Activated naive CD8-positive, alpha-beta T cell treated with anti-CD3 and anti-CD28 coated beads for 36 hours (primary cell): ENCODE measurements around the gene GLP1R. TPM values are rescaled to one million over a fixed set of nuclear protein-coding genes. Genes with fewer than 3 reads are reported as not detected.

Source experiments
- DNase-seq: peaks from one replicate; pipeline ENCODE4 v3.0.0; 2021
- H3K27ac Mint-ChIP-seq: one replicate; pipeline ENCODE4 v1.8.0; 2022; ENCODE audit warnings: mild to moderate bottlenecking, moderate library complexity, mixed read lengths
- H3K27me3 Mint-ChIP-seq: one replicate; pipeline ENCODE4 v1.8.0; 2022; ENCODE audit warnings: mild to moderate bottlenecking, mixed read lengths
- H3K36me3 Mint-ChIP-seq: one replicate; pipeline ENCODE4 v1.8.0; 2021; ENCODE audit warnings: mild to moderate bottlenecking, mixed read lengths
- H3K4me1 Mint-ChIP-seq: one replicate; pipeline ENCODE4 v1.8.0; 2021; ENCODE audit warnings: mixed read lengths
- H3K4me3 Mint-ChIP-seq: one replicate; pipeline ENCODE4 v1.8.0; 2022; ENCODE audit warnings: mild to moderate bottlenecking, moderate library complexity, mixed read lengths
- H3K9me3 Mint-ChIP-seq: one replicate; pipeline ENCODE4 v1.8.0; 2022; ENCODE audit warnings: mixed read lengths
- total RNA-seq, 2 experiments: library from RNA; stranded (reverse); gene quantifications; one replicate each; pipeline ENCODE4 v1.2.3, GENCODE V29; 2021

Gene GLP1R
- total RNA-seq, 2 experiments from 2014 or later, result 0.43 to 0.56 TPM

DNA sequence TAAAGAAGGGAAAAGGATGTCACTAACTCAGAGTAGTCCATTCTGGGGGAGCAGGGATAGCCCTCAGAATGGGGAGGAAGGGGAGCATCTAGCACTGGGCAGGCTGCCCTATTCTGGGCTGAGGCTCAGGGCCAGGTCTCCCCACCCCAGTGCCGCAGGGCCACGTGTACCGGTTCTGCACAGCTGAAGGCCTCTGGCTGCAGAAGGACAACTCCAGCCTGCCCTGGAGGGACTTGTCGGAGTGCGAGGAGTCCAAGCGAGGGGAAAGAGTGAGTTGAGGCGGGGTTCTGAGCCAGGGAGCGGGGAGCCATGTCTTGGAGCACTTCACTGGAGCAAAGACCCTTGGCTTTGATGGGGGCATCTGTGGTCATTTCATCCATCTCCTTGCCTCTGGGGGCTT is 17.0 kb downstream of the GLP1R start:
- H3K4me1 Mint-ChIP-seq, result no peaks in the 10 kb centered on the region
- no peak overlapping the region for H3K27ac Mint-ChIP-seq
- H3K36me3 Mint-ChIP-seq, result no peaks in the 10 kb centered on the region
- H3K4me3 Mint-ChIP-seq, result no peak overlapping the region
- H3K9me3 Mint-ChIP-seq, result peaks cover 1% of the 10 kb centered on the region
- peaks cover 4% of the 10 kb centered on the region for H3K27me3 Mint-ChIP-seq
- DNase-seq, result no peak

DNA sequence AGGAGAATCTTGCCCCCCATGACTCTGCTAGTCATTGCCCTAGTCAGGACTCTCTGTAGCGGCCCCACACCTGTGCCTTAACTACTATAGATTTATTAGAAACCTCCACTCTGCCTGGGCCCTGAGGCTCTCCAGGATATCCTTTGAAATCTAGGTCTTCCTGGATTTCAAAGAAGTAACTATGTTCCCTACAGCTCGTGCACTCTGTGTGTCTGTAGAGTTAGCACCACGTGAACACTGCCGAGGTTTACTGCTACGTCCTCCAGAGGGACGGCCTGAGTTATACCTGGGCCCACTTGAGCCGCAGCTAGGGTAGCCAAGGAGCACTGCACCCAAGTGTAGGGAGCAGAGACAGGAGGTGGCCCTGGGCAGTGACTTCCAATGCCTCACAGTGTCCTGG is 19.8 kb downstream of the GLP1R start:
- no peak overlapping the region for H3K4me3 Mint-ChIP-seq
- H3K4me1 Mint-ChIP-seq, result no peaks in the 10 kb centered on the region
- peaks cover 4% of the 10 kb centered on the region for H3K27me3 Mint-ChIP-seq
- H3K27ac Mint-ChIP-seq, result no peak overlapping the region
- peaks cover 1% of the 10 kb centered on the region for H3K9me3 Mint-ChIP-seq
- no peaks in the 10 kb centered on the region for H3K36me3 Mint-ChIP-seq
- DNase-seq, result no peak

DNA sequence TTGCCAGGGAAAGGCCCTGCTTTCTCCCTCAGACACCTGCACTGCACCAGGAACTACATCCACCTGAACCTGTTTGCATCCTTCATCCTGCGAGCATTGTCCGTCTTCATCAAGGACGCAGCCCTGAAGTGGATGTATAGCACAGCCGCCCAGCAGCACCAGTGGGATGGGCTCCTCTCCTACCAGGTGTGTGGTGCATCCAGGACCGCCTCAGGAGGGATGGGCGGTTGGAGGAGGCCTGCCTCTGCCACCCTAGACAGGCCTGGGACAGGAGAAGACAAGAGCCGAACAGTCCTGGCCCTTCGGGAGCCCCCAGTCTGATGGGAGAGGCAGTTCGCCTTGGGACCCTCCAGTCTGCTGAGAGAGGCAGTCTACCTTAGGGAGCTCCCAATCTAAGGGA is 24.2 kb downstream of the GLP1R start:
- Mint-ChIP-seq H3K27me3 (no peaks in the 10 kb centered on the region), H3K36me3 (no peaks in the 10 kb centered on the region), H3K4me3 (no peak overlapping the region), H3K4me1 (peaks cover 6% of the 10 kb centered on the region), H3K27ac (no peak overlapping the region), H3K9me3 (peaks cover 1% of the 10 kb centered on the region)
- no peak for DNase-seq

GRCh38 chr6:39073471-39074355 is 25.1 kb downstream of the GLP1R start:
- no peak overlapping the region for H3K4me3 Mint-ChIP-seq
- H3K4me1 Mint-ChIP-seq, result peaks cover 6% of the 10 kb centered on the region
- H3K9me3 Mint-ChIP-seq, result peaks cover 1% of the 10 kb centered on the region
- no peaks in the 10 kb centered on the region for H3K27me3 Mint-ChIP-seq
- H3K27ac Mint-ChIP-seq, result no peak overlapping the region
- DNase-seq, result no peak
- no peaks in the 10 kb centered on the region for H3K36me3 Mint-ChIP-seq

DNA sequence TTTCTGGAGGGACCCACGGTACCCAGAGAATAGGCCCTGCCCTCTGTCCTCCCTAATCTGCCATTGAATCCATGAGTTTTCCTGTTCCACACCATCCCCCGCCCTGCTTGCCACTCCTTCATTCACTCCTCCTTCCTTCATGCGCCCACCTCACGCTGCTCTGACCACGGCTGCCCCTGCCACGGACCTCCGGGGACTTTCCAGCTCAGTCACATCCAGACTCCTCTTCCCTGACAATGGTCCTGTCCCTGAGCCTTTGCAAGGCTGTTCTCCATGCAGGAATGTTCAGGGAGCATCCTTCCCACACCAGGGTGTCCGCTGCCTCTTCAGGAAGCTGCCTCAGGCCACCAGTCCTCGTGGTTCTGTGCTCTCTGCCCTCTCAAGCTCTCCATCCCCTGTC is 25.9 kb downstream of the GLP1R start:
- Mint-ChIP-seq H3K9me3 (peaks cover 1% of the 10 kb centered on the region), H3K4me1 (peaks cover 6% of the 10 kb centered on the region), H3K27ac (no peak overlapping the region), H3K4me3 (no peak overlapping the region), H3K36me3 (no peaks in the 10 kb centered on the region), H3K27me3 (no peaks in the 10 kb centered on the region)
- DNase-seq, result no peak

GRCh38 chr6:39075010-39075686 is 26.6 kb downstream of the GLP1R start:
- Mint-ChIP-seq H3K4me3 (no peak overlapping the region), H3K9me3 (no peaks in the 10 kb centered on the region), H3K4me1 (peaks cover 6% of the 10 kb centered on the region), H3K36me3 (no peaks in the 10 kb centered on the region), H3K27me3 (no peaks in the 10 kb centered on the region), H3K27ac (no peak overlapping the region)
- no peak for DNase-seq

- H3K9me3 Mint-ChIP-seq, result no peaks in the 10 kb centered on the region
- no peak overlapping the region for H3K27ac Mint-ChIP-seq
- H3K4me1 Mint-ChIP-seq, result peaks cover 6% of the 10 kb centered on the region
- no peak for DNase-seq
- no peak overlapping the region for H3K4me3 Mint-ChIP-seq
- no peaks in the 10 kb centered on the region for H3K27me3 Mint-ChIP-seq
- H3K36me3 Mint-ChIP-seq, result no peaks in the 10 kb centered on the region
These were observed 27.4 kb downstream of the GLP1R start for GRCh38 chr6:39075807-39076622.

- H3K27ac Mint-ChIP-seq, result no peak overlapping the region
- peaks cover 6% of the 10 kb centered on the region for H3K4me1 Mint-ChIP-seq
- no peak overlapping the region for H3K4me3 Mint-ChIP-seq
- DNase-seq, result no peak
- H3K9me3 Mint-ChIP-seq, result no peaks in the 10 kb centered on the region
- H3K27me3 Mint-ChIP-seq, result no peaks in the 10 kb centered on the region
- no peaks in the 10 kb centered on the region for H3K36me3 Mint-ChIP-seq
These were observed 28.3 kb downstream of the GLP1R start for GRCh38 chr6:39076623-39077535.

DNA sequence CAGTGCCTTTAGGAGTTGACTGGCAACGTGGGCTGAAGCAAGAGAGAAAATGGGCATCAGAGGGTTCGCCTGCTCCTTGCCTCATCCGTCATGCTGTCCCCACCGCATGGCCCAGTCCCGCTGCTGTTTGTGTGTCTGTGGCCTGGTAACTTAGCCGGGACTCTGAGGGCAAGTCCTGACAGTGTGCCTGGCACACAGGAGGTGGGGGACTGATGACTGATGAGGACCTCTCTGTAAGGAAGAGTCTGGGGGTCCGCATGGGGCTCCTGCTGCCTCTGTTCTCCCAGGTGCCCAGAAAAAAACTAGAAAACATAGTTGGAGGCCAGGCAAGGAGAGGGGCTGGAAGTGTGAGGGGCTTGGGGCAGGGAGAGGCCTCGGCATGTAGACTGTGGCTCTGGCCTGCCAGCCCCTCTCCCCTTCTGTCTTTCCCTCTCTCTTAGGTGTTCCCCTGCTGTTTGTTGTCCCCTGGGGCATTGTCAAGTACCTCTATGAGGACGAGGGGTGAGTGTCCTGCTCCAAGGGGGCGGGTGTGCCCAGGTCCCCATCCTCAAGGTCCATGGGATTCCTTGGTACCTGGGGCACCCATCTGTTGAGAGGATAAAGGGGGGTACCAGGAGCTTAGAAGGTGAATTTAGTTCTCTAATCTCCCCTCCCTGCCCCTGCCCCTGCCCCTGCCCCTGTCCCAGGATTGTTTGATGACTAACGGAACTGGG is 29.5 kb downstream of the GLP1R start:
- Mint-ChIP-seq H3K27ac (no peak overlapping the region), H3K36me3 (no peaks in the 10 kb centered on the region), H3K9me3 (no peaks in the 10 kb centered on the region), H3K27me3 (peaks cover 3% of the 10 kb centered on the region), H3K4me1 (peaks cover 6% of the 10 kb centered on the region), H3K4me3 (no peak overlapping the region)
- no peak for DNase-seq

GRCh38 chr6:39078695-39079094 is 30.1 kb downstream of the GLP1R start:
- DNase-seq, result no peak
- H3K4me3 Mint-ChIP-seq, result no peak overlapping the region

DNA sequence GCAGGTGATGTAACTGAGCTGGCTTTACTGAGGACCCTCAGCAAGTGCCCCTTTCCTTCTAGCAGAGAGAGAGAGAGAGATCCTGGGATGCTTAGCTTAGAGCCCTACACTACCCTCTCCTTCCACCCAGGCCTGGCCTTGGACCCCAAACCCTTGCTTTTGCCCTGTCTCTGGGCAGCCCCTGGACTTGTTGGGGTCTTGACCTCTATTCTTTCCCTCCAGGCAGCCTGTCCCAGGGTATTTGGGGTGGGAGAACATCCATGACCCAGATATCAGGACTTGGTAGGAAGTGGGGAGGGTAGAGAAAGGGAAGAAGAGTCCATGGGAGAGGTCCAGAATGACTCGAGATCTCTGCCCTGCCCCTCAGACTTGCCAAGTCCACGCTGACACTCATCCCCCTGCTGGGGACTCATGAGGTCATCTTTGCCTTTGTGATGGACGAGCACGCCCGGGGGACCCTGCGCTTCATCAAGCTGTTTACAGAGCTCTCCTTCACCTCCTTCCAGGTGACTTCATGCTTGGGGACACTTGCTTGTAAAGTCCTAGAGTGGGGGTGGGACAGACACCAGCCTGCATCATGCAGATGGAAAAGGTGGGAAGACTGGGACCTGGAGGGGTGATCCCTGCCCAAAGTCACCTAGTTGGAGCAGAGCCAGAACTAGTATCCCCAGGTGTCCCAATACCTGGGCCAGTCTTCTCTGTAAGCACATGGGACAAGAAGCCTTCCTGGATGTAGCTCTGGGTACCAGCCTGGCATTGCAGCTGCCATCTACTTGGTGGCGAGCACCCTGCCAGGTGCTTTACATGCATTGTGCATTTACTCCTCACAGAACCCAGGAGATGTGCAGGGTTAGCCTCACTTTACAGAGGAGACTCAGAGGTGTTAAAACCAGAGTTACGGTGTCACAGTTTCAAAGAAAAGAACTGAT is 30.9 kb downstream of the GLP1R start:
- H3K36me3 Mint-ChIP-seq, result no peaks in the 10 kb centered on the region
- peaks cover 8% of the 10 kb centered on the region for H3K27me3 Mint-ChIP-seq
- H3K4me3 Mint-ChIP-seq, result no peak overlapping the region
- H3K9me3 Mint-ChIP-seq, result no peaks in the 10 kb centered on the region
- no peak for DNase-seq
- H3K27ac Mint-ChIP-seq, result no peak overlapping the region
- peaks cover 8% of the 10 kb centered on the region for H3K4me1 Mint-ChIP-seq

More at GRCh38 chr6:39078695-39079094, 30.1 kb downstream of the GLP1R start:
- H3K36me3 Mint-ChIP-seq, result no peaks in the 10 kb centered on the region
- H3K27me3 Mint-ChIP-seq, result peaks cover 6% of the 10 kb centered on the region
- H3K9me3 Mint-ChIP-seq, result no peaks in the 10 kb centered on the region
- H3K27ac Mint-ChIP-seq, result no peak overlapping the region
- peaks cover 8% of the 10 kb centered on the region for H3K4me1 Mint-ChIP-seq

- peaks cover 10% of the 10 kb centered on the region for H3K27me3 Mint-ChIP-seq
- no peaks in the 10 kb centered on the region for H3K36me3 Mint-ChIP-seq
- no peak overlapping the region for H3K27ac Mint-ChIP-seq
- H3K4me1 Mint-ChIP-seq, result peaks cover 8% of the 10 kb centered on the region
- DNase-seq, result no peak
- H3K4me3 Mint-ChIP-seq, result no peak overlapping the region
- H3K9me3 Mint-ChIP-seq, result no peaks in the 10 kb centered on the region
These were observed 31.8 kb downstream of the GLP1R start for GRCh38 chr6:39080246-39080875.

GRCh38 chr6:39082310-39082709 is 33.7 kb downstream of the GLP1R start:
- Mint-ChIP-seq H3K9me3 (no peaks in the 10 kb centered on the region), H3K4me1 (peaks cover 15% of the 10 kb centered on the region), H3K36me3 (no peaks in the 10 kb centered on the region), H3K27ac (no peak overlapping the region), H3K27me3 (peaks cover 25% of the 10 kb centered on the region), H3K4me3 (no peak overlapping the region)
- DNase-seq, result no peak
